GM19238 (cell line): ENCODE data around the gene GALNT8.
"Not testable (repeated sequence)": the region's sequence is repeated elsewhere in the genome, so short reads cannot be mapped to it uniquely, and the experiment has no call there.

Experiments
- DNase-seq: peaks from one replicate; pipeline ENCODE4 v3.0.0; 2011; ENCODE audit warnings: low spot score; ENCODE audit not compliant: insufficient read length

GALNT8 gene

GRCh38 chr12:4743046-4743445 lies 22.8 kb downstream of the GALNT8 start:
- no peak for DNase-seq

DNA sequence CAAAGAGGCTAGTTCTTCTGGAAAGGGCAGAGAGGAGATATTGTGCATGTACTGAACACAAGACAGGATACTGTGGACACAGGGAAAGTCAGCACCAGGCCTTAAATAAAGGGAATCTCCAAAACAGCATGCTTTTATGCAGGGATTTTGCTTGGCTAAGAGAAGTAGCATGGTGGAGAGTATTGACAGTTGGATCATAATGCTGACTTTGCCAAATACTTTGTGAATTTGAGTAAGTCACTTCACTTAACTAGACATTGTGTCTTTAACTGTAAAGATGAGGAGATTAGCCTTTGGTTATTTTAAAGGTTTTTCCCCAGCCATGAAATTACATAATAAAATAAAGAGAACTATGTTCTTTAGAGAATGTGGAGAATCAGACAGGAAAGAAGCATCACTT lies 24.5 kb downstream of the GALNT8 start:
- no peak for DNase-seq

DNA sequence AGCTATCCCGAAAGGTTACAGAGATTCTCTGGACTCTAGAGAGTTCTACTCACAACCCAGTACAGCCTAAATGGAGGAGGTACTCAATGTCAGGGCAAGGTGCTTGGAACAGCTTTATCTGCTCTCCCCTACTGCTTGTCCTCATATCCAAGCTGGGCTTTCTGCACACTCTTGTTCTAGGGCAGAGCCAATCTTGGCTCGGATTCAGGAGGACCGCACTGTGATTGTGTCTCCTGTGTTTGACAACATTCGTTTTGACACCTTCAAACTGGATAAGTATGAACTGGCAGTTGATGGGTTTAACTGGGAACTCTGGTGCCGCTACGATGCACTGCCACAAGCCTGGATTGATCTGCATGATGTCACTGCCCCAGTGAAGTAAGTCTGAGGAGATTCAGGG lies 25.0 kb downstream of the GALNT8 start:
- no peak for DNase-seq

DNA sequence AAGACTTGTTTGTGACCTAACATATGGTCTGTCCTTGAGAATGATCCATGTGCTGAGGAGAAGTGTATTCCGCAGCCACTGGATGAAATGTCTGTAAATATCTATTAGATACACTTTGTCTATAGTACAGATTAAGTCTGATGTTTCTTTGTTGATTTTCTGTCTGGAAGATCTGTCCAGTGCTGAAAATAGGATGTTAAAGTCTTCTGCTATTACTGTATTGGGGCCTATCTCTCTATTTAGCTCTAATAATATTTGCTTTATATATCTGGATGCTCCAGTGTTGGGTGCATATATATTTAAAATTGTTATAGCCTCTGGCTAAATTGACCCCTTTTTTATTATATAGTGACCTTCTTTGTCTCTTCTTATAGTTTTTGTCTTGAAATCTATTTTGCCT lies 31.5 kb downstream of the GALNT8 start:
- not testable (repeated sequence) for DNase-seq

- no peak for DNase-seq
Observed at GRCh38 chr12:4762773-4763172, 42.6 kb downstream of the GALNT8 start.

DNA sequence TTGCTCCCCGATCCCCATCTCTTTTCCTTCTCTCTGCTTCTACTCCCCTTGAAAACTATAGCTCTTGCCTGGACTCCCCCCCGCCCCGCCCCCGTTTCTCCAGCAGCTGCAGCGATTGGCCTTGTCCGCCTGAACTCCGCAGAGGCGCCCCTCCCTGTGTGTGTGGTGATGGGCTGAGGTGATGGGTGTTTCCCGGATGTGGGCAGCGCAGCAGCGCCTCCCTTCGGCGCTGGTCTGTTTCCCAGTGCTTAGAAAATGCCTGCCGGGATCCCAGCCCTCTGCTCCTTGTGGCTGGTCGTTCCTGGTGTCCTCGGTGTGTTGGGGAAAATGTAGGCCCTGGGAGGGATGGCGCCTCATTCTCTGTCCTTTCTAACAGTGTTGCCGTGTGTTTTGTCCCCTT lies 43.3 kb downstream of the GALNT8 start:
- DNase-seq = no peak

- no peak for DNase-seq
Observed at GRCh38 chr12:4766445-4766844, 46.2 kb downstream of the GALNT8 start.

- DNase-seq = no peak
Observed at GRCh38 chr12:4767186-4767585, 47.0 kb downstream of the GALNT8 start.

GRCh38 chr12:4768341-4768740 lies 48.1 kb downstream of the GALNT8 start:
- no peak for DNase-seq

GRCh38 chr12:4769073-4769472 lies 48.9 kb downstream of the GALNT8 start:
- DNase-seq = no peak

- no peak for DNase-seq
Observed at GRCh38 chr12:4771172-4771959, 51.2 kb downstream of the GALNT8 start.

- no peak for DNase-seq
Observed at GRCh38 chr12:4771960-4772566, 51.9 kb downstream of the GALNT8 start.

GRCh38 chr12:4775936-4776335 lies 55.7 kb downstream of the GALNT8 start:
- DNase-seq = no peak

GRCh38 chr12:4779749-4780148 lies 59.5 kb downstream of the GALNT8 start:
- no peak for DNase-seq

- no peak for DNase-seq
Observed at GRCh38 chr12:4780641-4781611, 60.7 kb downstream of the GALNT8 start.

GRCh38 chr12:4784404-4785054 lies 64.3 kb downstream of the GALNT8 start:
- no peak for DNase-seq

GRCh38 chr12:4786795-4787194 lies 66.6 kb downstream of the GALNT8 start:
- no peak for DNase-seq

DNA sequence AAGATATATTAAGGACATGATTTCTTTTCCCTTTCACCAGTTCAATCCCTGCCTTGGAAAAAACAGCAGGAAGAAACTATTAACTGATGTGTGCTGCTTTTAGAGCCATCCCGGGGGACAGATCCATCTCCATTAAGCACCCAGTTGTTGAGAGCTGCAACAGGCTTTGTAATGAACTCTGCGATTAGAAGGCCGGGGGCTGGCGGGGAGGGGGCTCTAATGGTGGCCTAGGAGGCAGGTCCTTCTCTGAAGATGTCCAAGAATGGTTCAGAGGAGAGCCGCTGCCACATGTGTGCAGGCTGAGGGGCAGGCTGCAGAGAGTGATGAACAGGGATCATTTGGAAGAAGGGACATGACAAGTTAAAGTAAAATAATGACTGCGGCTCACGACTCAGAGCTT lies 67.8 kb downstream of the GALNT8 start:
- no peak for DNase-seq

GRCh38 chr12:4789776-4790175 lies 69.6 kb downstream of the GALNT8 start:
- no peak for DNase-seq

DNA sequence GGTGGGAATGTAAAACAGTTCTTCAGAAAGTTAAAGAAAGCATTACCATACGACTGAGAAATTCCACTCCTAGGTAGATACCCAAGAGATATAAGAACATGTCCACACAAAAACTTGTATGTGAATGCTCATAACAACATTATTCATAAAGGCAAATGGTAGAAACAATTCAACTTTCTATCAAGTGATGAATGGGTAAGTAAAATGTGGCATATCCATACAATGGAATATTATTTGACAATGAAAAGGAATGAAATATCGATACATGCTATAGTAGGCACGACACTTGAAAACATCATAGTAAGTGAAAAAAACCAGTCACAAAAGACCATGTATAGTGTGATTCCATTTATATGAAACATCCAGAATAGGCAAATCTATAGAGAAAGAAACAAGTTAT lies 71.3 kb downstream of the GALNT8 start:
- DNase-seq = no peak

GRCh38 chr12:4794491-4794890 lies 74.3 kb downstream of the GALNT8 start:
- DNase-seq = no peak
